Activated CD4-positive, alpha-beta T cell treated with anti-CD3 and anti-CD28 coated beads for 24 hours (primary cell): ENCODE results near the gene FOXP1.
"Not testable (repeated sequence)": the region's sequence is repeated elsewhere in the genome, so short reads cannot be mapped to it uniquely, and the experiment has no call there.

Experiments
- DNase-seq, 2 donors: peaks; one replicate each; pipeline ENCODE4 v3.0.0-alpha.2; 2020; ENCODE audit warnings: low read depth in 2 of 2

The FOXP1 gene

GRCh38 chr3:71530903-71531530 lies 52.5 kb downstream of the FOXP1 start:
- no peak for DNase-seq

GRCh38 chr3:71528816-71529215 lies 54.7 kb downstream of the FOXP1 start:
- DNase-seq: no peak

DNA sequence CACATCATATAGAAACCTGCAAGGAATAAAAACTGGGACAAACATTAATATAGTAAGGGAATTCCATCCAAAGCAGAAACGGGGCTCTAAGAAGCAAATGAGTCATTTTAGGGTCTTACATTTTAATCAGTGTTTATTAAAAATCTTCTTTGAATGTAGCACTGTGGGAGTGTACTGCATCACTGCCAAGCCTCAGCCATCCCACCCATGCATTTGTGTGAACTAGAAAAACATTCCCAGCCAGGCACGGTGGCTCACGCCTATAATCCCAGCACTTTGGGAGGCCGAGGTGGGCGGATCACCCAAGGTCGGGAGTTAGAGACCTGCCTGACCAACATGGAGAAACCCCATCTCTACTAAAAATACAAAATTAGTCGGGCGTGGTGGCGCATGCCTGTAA lies 57.1 kb downstream of the FOXP1 start:
- not testable (repeated sequence) for DNase-seq

GRCh38 chr3:71525391-71525790 lies 58.1 kb downstream of the FOXP1 start:
- DNase-seq: no peak

DNA sequence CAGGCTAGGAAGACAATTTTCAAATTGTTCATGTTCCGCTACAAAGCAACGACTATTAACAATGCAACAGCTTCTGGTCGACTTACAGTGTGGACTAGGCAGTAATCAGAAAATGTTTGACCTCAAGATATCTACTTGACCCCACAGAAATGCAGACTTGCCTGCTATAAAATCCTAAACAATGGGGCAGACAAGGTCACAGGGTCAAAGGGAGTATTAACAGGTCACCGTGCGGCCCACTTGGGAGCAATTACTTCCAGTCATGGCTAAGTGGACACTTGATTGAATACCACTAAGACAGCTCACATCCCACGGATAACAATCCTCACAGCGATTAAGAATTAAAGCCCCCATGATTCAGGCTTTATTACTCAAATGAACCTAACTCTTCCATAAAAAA lies 58.9 kb downstream of the FOXP1 start:
- no peak for DNase-seq

DNA sequence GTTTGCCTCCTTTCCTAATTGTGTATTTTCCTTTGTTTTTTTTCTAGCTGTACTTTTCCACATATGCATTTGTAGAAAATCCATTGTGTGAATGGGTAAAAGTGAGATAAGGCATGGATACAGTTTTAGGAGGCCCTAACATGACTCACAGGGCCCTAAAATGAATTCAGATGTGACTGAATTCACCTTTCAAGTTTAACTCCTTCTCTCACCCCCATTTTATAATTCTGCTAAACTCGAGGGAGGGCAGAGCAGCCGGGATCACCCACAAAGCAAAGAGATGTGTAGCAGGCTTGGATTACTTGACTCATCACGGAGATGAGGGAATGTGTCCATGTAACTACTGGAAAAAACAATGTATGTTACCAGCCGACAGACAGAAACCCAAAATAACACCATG lies 59.9 kb downstream of the FOXP1 start:
- DNase-seq: no peak

GRCh38 chr3:71521940-71522876 lies 61.3 kb downstream of the FOXP1 start:
- DNase-seq: no peak

DNA sequence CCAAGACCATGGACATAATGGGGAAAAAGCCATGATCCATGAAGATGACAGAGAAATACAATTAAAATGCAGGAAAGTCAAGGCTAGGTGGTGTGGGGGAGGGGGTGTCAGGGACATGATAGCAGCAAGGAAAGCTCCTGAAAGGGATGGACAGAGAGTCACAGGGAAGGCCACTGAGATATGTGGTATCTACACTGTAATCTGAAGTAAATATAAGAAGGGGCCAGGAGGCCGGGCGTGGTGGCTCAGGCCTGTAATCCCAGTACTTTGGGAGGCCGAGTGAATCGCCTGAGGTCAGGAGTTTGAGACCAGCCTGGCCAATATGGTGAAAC lies 62.5 kb downstream of the FOXP1 start:
- DNase-seq: no peak

GRCh38 chr3:71520161-71521020 lies 63.1 kb downstream of the FOXP1 start:
- DNase-seq: no peak

DNA sequence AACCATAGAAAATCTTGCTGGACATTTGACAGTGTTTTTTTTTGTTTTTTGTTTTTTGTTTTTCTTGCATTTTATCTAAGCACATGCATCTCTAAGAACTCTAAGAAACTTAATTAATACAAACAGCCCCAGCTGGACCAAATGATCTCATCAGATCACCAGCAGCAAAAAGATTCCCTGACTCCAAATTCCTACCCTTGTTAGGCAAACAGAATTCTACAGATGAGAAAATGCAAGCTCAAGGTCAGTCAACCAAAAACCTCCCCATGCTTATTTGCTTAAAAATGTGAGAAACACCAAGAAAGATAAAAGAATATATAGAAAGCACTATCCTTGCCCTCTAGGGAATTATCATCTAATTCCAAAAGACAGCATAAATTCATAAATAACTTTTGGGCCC lies 65.4 kb downstream of the FOXP1 start:
- DNase-seq: no peak

- DNase-seq: no peak
Observed at GRCh38 chr3:71517271-71517791, 66.2 kb downstream of the FOXP1 start.

DNA sequence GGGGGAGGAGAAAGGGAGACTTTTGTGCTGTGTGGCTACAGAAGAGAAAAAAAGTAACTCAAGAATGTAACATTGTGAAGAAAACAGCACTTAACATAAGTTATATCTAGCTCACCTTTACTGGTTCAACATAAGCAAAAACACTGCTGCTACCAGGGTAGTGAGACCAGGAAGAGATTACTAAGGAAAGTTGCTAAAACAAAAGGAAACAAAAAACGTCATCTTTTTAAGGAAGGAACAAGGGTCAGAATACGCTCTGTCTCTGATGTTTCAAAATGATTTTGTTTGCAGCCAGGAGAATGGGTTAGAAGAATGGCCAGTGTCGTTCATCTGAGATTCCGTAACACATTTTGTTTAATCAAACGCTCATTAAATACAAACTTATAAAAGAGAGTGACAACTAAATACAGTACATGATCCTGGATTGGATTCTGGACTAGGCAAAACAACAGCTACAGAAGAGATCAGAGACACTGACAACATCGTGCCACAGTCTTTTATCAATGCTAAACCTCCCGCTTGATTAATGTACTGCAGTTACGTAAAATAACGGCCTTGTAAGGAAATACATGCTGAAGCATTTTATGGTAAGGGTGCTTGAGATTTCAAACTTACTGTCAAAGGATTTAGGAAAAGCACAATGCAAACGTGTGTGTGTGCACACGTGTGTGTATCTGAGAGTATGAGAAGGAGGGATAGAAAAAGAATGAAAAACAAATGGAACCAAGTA lies 67.7 kb downstream of the FOXP1 start:
- no peak for DNase-seq

DNA sequence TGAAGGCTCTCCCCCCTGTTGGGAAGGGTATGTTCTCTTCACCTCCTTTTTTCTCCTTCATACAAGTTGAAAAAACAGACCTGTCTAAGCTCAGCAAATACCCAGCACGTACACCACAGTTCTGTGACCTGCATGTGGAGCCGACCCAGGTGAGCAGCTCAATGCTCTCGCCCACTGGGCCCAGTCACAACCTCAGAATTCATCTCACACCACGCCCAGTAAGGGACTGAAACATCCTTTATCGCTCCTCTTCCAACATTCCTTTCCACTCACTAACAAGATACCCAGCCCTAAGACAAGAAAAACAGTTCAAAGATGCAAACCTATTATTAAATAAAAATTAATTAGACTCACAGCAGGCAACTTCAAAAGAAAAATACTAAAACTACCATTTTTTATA lies 68.9 kb downstream of the FOXP1 start:
- DNase-seq: no peak

- DNase-seq: no peak
Observed at GRCh38 chr3:71513515-71513914, 70.0 kb downstream of the FOXP1 start.

GRCh38 chr3:71513081-71513480 lies 70.4 kb downstream of the FOXP1 start:
- no peak for DNase-seq

- DNase-seq: no peak
Observed at GRCh38 chr3:71512544-71512943, 71.0 kb downstream of the FOXP1 start.

DNA sequence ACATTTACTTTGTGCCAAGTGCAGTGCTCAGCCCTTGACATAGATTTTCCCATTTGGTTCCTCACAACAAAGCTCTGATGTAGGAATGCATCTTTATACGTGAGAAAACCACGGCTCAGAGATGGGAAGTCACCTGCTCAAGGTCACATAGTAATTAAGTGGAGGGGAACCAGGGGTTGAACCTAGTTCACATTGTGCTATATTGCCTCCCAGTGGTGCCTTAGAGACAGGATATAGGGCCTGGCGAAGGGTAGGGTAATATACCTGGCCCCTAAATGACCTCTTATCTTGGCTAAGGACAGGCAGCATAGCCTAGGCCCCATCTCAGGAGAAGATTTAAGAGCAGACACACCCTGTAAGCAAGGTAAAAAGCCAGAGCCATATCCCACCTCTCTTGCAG lies 71.5 kb downstream of the FOXP1 start:
- DNase-seq: no peak

GRCh38 chr3:71511446-71511845 lies 72.1 kb downstream of the FOXP1 start:
- no peak for DNase-seq

DNA sequence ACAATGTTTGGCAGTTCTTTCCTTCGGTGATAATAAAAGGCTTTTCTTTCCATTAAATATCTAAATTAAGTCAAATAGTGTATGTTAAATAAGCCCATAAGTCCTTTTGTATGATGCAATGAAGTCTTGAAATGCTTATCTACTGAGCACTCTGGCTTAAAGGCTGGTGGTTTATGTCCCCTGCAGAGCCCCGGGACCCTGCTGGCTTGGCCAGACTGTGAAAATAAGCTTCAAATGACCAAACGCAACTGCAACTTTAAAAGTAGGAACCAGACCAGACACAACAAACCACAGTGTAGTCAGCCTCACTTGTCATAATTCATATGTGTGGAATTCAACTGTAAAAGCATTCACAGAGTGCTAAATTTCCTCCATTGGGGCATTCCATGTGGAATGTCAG lies 72.5 kb downstream of the FOXP1 start:
- no peak for DNase-seq

GRCh38 chr3:71510510-71510909 lies 73.0 kb downstream of the FOXP1 start:
- DNase-seq: no peak

DNA sequence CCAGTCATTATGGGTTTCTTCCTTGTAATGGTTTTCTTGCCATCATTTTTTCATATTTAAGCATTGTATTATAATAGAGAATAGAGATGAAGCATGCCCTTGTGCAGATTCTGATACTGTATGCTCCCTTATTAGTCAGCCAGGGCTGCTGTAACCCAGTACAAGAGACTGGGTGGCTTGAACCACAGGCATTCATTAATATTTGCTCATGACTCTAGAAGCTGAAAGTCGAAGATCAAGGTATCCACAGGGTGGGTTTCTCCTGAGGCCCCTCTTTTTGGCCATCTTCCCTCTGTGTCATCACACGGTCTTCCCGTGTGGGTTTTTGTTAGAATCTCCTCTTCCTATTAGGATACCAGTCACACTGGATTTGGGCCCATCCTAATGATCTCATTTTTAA lies 74.5 kb downstream of the FOXP1 start:
- DNase-seq: no peak
